HepG2 (cell line): ENCODE data around the gene APOM. TPM values are rescaled to one million over a fixed set of nuclear protein-coding genes. Genes with fewer than 3 reads are reported as not detected.
A peak's percentile ranks its signal among the peaks of the same experiment; 100 is the strongest.

Source experiments
- PHF21A ChIP-seq: sonication (generic); formaldehyde crosslinking; IDR thresholded peaks from 2 replicates; pipeline ENCODE4 v1.5.0; 2020; ENCODE audit warnings: mild to moderate bottlenecking, missing genetic modification reagents
- REXO4 ChIP-seq: sonication (generic); formaldehyde crosslinking; IDR thresholded peaks from 2 replicates; pipeline ENCODE4 v1.8.0; 2022; ENCODE audit warnings: missing genetic modification reagents, mild to moderate bottlenecking, borderline replicate concordance
- SAP130 ChIP-seq: IDR thresholded peaks from 2 replicates; pipeline ENCODE4 v1.6.1; 2016; ENCODE audit warnings: low read depth
- SNAI1 ChIP-seq: sonication (generic); formaldehyde crosslinking; IDR thresholded peaks from 2 replicates; pipeline ENCODE4 v1.5.0; 2020; ENCODE audit warnings: mild to moderate bottlenecking, missing genetic modification reagents, borderline replicate concordance
- SOX5 ChIP-seq: IDR thresholded peaks from 2 replicates; pipeline ENCODE4 v1.6.1; 2016; ENCODE audit warnings: borderline replicate concordance
- SRY ChIP-seq: sonication (generic); formaldehyde crosslinking; IDR thresholded peaks from 2 replicates; pipeline ENCODE4 v1.8.0; 2022; ENCODE audit warnings: mild to moderate bottlenecking, missing genetic modification reagents
- ZBTB3 ChIP-seq: sonication (generic); formaldehyde crosslinking; IDR thresholded peaks from 2 replicates; pipeline ENCODE4 v1.4.0; 2020; ENCODE audit warnings: low read depth, mild to moderate bottlenecking, moderate library complexity, missing genetic modification reagents, borderline replicate concordance
- ZNF292 ChIP-seq: sonication (generic); formaldehyde crosslinking; IDR thresholded peaks from 2 replicates; pipeline ENCODE4 v1.8.1; 2022; ENCODE audit warnings: mild to moderate bottlenecking, low read depth, missing genetic modification reagents, borderline replicate concordance
- ZNF431 ChIP-seq: sonication (generic); formaldehyde crosslinking; IDR thresholded peaks from 2 replicates; pipeline ENCODE4 v1.9.0; 2022; ENCODE audit warnings: missing genetic modification reagents, low read depth, mild to moderate bottlenecking, borderline replicate concordance
- ZNF546 ChIP-seq: sonication (generic); formaldehyde crosslinking; conservative IDR thresholded peaks from 2 replicates; pipeline ENCODE4 v1.8.1; 2023; ENCODE audit warnings: mild to moderate bottlenecking, missing genetic modification reagents
- ZNF850 ChIP-seq: sonication (generic); formaldehyde crosslinking; conservative IDR thresholded peaks from 2 replicates; pipeline ENCODE4 v1.9.0; 2021; ENCODE audit warnings: mild to moderate bottlenecking, missing genetic modification reagents
- ZZZ3 ChIP-seq: sonication (generic); formaldehyde crosslinking; IDR thresholded peaks from 2 replicates; pipeline ENCODE4 v1.4.0; 2020; ENCODE audit warnings: missing genetic modification reagents, mild to moderate bottlenecking, borderline replicate concordance
- polyA plus RNA-seq, 8 experiments: library from polyadenylated mRNA; depleted of rRNA in 3 of 8; stranded (reverse) in 7 of 8; unstranded in 1 of 8; fragments of >200 nt; fragmentation: Illumina TruSeq in 4 of 8; extraction: Trizol in 4 of 8; gene quantifications; 2 replicates each; pipeline versions ENCODE4 v1.2.1 to v1.2.3, GENCODE V29; 2011 to 2016; ENCODE audit warnings: low read depth in 4 of 8, missing spikeins in 1 of 8, mixed read lengths in 1 of 8; ENCODE audit not compliant: insufficient read depth in 1 of 8
- total RNA-seq, 5 experiments: library from RNA; depleted of rRNA; stranded (reverse); fragments of >200 nt; fragmentation: Illumina TruSeq; extraction: Trizol; gene quantifications; 2 replicates each; pipeline ENCODE4 v1.2.3, GENCODE V29; 2016; ENCODE audit warnings: low read depth in 1 of 5
- TF ChIP-seq, protein P1 (sequence below): sonication (generic); formaldehyde crosslinking; IDR thresholded peaks from 2 replicates; pipeline ENCODE4 v1.4.0; 2020; ENCODE audit warnings: missing genetic modification reagents
- TF ChIP-seq, protein P2 (sequence below): sonication (generic); formaldehyde crosslinking; IDR thresholded peaks from 2 replicates; pipeline ENCODE4 v1.8.1; 2023; ENCODE audit warnings: mild to moderate bottlenecking, moderate library complexity, missing genetic modification reagents
- TF ChIP-seq, protein P3 (sequence below): sonication (generic); formaldehyde crosslinking; IDR thresholded peaks from 2 replicates; pipeline ENCODE4 v1.8.1; 2022; ENCODE audit warnings: mild to moderate bottlenecking, missing genetic modification reagents
- TF ChIP-seq, protein P4 (sequence below): sonication (generic); formaldehyde crosslinking; IDR thresholded peaks from 2 replicates; pipeline ENCODE4 v1.5.1; 2020; ENCODE audit warnings: mild to moderate bottlenecking, missing genetic modification reagents, borderline replicate concordance
- TF ChIP-seq, protein P5 (sequence below): sonication (generic); formaldehyde crosslinking; IDR thresholded peaks from 2 replicates; pipeline ENCODE4 v1.5.1; 2020; ENCODE audit warnings: mild to moderate bottlenecking, missing genetic modification reagents, moderate library complexity

Gene APOM
- total and polyA plus RNA-seq, 2 of the 13 experiments (the other 11 are each of a cell fraction or from before 2014, with no cell fraction given) = 98.2 to 1,140 TPM

DNA sequence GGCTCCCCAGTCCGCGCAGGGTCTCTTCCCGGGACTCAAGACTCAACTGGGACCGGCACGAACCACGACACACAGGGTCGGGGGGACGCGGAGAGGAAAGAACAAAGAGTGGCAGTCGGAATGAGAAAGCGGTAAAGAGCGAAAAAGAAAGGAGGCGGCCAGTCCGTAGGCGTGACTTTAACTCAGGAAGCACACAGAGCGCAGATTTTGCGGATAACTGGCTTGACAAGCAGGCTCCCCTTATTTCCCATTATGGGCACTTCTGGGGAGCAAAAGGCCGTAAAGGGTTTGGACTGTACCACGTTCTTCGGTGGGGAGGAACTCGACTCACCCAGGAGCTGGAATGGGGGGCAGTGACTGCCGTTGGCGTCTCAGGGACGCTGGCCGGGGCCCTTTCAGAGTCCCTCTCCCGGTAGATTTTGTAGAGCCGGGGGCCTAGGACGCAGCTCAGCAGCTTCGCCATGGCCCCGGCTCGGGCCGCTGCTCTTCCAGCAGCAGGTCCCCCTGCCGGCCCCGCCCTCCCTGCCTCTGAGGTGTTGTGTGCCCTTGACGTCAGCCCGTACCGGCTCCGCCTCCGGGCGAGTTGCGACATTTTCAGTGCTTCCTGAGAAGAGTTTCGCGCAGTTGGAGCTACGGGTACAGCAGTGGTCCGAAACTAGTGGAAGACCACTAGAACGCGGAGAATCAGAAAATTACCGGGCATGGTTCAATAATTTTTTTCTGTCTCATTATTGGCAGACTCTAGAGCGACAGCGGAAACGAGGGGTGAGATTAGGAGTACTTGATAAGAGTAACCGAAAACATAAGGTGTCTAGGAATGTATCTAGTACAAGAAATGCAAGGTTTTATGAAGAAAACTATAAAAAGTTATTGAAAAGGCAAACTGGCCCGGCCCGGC is 47.4 kb downstream of the APOM start, which contains the start of gene ABHD16A (continued):
- TF ChIP-seq, protein P1, sequence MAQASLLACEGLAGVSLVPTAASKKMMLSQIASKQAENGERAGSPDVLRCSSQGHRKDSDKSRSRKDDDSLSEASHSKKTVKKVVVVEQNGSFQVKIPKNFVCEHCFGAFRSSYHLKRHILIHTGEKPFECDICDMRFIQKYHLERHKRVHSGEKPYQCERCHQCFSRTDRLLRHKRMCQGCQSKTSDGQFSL (CRISPR knock-in tag) = no peak
- TF ChIP-seq ZNF850 (CRISPR knock-in tag) = 0 out of 2 replicates have a peak, but pooled peaks have one; percentile 33
- peak; percentile 66; the same call in 1 of the 2 replicates for TF ChIP-seq ZNF292
- TF ChIP-seq ZZZ3 = no peak
- TF ChIP-seq ZBTB3 (CRISPR knock-in tag) = no peak
- no peak for TF ChIP-seq REXO4 (CRISPR knock-in tag)
- TF ChIP-seq ZNF546 (CRISPR knock-in tag) = no peak
- TF ChIP-seq, protein P2, sequence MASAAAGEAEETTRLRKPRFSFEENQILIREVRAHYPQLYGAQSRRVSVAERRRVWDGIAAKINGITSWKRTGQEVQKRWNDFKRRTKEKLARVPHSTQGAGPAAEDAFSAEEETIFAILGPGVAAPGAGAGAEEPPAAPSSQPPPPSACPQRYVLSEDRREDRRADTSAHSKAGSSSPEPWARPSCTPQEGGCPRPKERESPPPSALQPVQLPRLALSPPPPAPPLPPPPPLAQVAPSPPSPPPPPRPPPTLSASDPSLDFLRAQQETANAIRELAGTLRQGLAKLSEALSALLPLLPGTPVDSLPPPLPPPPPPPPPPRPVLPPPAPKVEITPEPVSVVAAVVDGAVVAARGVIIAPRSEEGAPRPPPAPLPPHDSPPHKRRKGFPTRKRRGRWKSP = peak; percentile 82
- peak; percentile 66 for TF ChIP-seq ZNF431 (CRISPR knock-in tag)
- TF ChIP-seq SOX5 (CRISPR knock-in tag) = peak; percentile 73; the same call in 1 of the 2 replicates
- TF ChIP-seq PHF21A (CRISPR knock-in tag) = peak; percentile 88
- TF ChIP-seq, protein P3, sequence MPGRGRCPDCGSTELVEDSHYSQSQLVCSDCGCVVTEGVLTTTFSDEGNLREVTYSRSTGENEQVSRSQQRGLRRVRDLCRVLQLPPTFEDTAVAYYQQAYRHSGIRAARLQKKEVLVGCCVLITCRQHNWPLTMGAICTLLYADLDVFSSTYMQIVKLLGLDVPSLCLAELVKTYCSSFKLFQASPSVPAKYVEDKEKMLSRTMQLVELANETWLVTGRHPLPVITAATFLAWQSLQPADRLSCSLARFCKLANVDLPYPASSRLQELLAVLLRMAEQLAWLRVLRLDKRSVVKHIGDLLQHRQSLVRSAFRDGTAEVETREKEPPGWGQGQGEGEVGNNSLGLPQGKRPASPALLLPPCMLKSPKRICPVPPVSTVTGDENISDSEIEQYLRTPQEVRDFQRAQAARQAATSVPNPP (CRISPR knock-in tag) = no peak
- no peak; the same call in 1 of the 2 replicates for TF ChIP-seq SRY
- peak; percentile 97 for TF ChIP-seq SAP130 (CRISPR knock-in tag)
- TF ChIP-seq, protein P4, sequence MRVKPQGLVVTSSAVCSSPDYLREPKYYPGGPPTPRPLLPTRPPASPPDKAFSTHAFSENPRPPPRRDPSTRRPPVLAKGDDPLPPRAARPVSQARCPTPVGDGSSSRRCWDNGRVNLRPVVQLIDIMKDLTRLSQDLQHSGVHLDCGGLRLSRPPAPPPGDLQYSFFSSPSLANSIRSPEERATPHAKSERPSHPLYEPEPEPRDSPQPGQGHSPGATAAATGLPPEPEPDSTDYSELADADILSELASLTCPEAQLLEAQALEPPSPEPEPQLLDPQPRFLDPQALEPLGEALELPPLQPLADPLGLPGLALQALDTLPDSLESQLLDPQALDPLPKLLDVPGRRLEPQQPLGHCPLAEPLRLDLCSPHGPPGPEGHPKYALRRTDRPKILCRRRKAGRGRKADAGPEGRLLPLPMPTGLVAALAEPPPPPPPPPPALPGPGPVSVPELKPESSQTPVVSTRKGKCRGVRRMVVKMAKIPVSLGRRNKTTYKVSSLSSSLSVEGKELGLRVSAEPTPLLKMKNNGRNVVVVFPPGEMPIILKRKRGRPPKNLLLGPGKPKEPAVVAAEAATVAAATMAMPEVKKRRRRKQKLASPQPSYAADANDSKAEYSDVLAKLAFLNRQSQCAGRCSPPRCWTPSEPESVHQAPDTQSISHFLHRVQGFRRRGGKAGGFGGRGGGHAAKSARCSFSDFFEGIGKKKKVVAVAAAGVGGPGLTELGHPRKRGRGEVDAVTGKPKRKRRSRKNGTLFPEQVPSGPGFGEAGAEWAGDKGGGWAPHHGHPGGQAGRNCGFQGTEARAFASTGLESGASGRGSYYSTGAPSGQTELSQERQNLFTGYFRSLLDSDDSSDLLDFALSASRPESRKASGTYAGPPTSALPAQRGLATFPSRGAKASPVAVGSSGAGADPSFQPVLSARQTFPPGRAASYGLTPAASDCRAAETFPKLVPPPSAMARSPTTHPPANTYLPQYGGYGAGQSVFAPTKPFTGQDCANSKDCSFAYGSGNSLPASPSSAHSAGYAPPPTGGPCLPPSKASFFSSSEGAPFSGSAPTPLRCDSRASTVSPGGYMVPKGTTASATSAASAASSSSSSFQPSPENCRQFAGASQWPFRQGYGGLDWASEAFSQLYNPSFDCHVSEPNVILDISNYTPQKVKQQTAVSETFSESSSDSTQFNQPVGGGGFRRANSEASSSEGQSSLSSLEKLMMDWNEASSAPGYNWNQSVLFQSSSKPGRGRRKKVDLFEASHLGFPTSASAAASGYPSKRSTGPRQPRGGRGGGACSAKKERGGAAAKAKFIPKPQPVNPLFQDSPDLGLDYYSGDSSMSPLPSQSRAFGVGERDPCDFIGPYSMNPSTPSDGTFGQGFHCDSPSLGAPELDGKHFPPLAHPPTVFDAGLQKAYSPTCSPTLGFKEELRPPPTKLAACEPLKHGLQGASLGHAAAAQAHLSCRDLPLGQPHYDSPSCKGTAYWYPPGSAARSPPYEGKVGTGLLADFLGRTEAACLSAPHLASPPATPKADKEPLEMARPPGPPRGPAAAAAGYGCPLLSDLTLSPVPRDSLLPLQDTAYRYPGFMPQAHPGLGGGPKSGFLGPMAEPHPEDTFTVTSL (CRISPR knock-in tag) = peak; percentile 34; the same call in 1 of the 2 replicates
- TF ChIP-seq SNAI1 (CRISPR knock-in tag) = peak; percentile 54; the same call in 1 of the 2 replicates
- TF ChIP-seq, protein P5, sequence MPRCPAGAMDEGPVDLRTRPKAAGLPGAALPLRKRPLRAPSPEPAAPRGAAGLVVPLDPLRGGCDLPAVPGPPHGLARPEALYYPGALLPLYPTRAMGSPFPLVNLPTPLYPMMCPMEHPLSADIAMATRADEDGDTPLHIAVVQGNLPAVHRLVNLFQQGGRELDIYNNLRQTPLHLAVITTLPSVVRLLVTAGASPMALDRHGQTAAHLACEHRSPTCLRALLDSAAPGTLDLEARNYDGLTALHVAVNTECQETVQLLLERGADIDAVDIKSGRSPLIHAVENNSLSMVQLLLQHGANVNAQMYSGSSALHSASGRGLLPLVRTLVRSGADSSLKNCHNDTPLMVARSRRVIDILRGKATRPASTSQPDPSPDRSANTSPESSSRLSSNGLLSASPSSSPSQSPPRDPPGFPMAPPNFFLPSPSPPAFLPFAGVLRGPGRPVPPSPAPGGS (CRISPR knock-in tag) = no peak; the same call in none of the 2 replicates
